Transverse colon (tissue), 4 donors: ENCODE data around the gene WBP1L.

Experiments used
- EP300 ChIP-seq: sonication (generic); formaldehyde crosslinking; IDR thresholded peaks from one replicate; pipeline ENCODE4 v1.6.1; 2017; ENCODE audit warnings: antibody characterized with exemption, low read depth
- POLR2A ChIP-seq: fragments of 450-650 bp; IDR thresholded peaks from one replicate; pipeline ENCODE4 v1.6.1; 2016; ENCODE audit warnings: antibody characterized with exemption, mild to moderate bottlenecking, moderate library complexity
- POLR2AphosphoS5 ChIP-seq, 3 donors: sonication (generic); formaldehyde crosslinking; IDR thresholded peaks; one replicate each; pipeline ENCODE4 v1.6.1; 2016; ENCODE audit warnings: antibody characterized with exemption in 3 of 3
- TF ChIP-seq, protein P1 (sequence below), 5 experiments: fragments of 200-600 bp in 3 of 5; fragments of 450-650 bp in 2 of 5; sonication (generic) in 3 of 5; IDR thresholded peaks; 1 replicate in 2 of 5; 2 replicates in 3 of 5; pipeline ENCODE4 v1.5.1; 2016 to 2017; ENCODE audit warnings: antibody characterized with exemption in 5 of 5, inconsistent platforms in 3 of 5, mild to moderate bottlenecking in 2 of 5, moderate library complexity in 1 of 5

DNA sequence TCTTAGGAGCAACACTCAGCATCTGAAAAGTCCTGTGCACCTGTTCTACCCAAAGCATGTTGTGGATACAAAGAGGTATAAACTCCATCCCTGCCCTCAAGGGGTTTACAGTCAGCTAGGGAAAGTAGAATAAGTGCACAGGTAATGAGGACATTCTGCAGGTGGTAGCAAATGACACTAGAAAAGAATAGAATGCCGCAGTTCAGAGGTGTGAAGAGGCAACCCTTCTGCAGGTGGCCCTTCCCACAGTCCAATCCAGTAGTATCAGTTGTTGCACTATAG lies 36.7 kb downstream of the WBP1L start:
- TF ChIP-seq, protein P1, sequence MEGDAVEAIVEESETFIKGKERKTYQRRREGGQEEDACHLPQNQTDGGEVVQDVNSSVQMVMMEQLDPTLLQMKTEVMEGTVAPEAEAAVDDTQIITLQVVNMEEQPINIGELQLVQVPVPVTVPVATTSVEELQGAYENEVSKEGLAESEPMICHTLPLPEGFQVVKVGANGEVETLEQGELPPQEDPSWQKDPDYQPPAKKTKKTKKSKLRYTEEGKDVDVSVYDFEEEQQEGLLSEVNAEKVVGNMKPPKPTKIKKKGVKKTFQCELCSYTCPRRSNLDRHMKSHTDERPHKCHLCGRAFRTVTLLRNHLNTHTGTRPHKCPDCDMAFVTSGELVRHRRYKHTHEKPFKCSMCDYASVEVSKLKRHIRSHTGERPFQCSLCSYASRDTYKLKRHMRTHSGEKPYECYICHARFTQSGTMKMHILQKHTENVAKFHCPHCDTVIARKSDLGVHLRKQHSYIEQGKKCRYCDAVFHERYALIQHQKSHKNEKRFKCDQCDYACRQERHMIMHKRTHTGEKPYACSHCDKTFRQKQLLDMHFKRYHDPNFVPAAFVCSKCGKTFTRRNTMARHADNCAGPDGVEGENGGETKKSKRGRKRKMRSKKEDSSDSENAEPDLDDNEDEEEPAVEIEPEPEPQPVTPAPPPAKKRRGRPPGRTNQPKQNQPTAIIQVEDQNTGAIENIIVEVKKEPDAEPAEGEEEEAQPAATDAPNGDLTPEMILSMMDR (IDR thresholded peaks at IDR 0.05) = no peak
- no peak for TF ChIP-seq EP300
- TF ChIP-seq POLR2A = no peak
- TF ChIP-seq POLR2AphosphoS5 (IDR thresholded peaks at IDR 0.05) = no peak
